OCI-LY7 (cell line): Measurements from ENCODE around the gene ZNF541. TPM values are rescaled to one million over a fixed set of nuclear protein-coding genes. Genes with fewer than 3 reads are reported as not detected.

ENCODE experiments used
- BruUV-seq: library from RNA; stranded (reverse); fragments of 400-500 nt; replicated peaks from 2 replicates; lab custom pipeline; 2021; lab: Mats Ljungman, UMichigan
- CTCF ChIA-PET: fragments of 300-600 bp; sonication (Branson Sonifier 250); formaldehyde crosslinking; loops from one replicate; lab custom pipeline; 2022; ENCODE audit warnings: antibody characterized with exemption; ENCODE audit not compliant: unreplicated experiment; lab: Charles Lee
- POLR2A ChIA-PET: fragments of 300-600 bp; sonication (Branson Sonifier 250); formaldehyde crosslinking; loops from one replicate; lab custom pipeline; 2022; ENCODE audit warnings: antibody characterized with exemption; lab: Charles Lee
- DNase-seq: peaks from one replicate; pipeline ENCODE4 v3.0.0-alpha.2; 2015; ENCODE audit warnings: low spot score
- H2AFZ ChIP-seq: fragments of 200-600 bp; sonication (generic), shearing (Covaris generic); 2 replicates; pipeline ENCODE4 v1.6.1; 2014; ENCODE audit warnings: mild to moderate bottlenecking, antibody characterized with exemption, low read length, moderate library complexity
- H3K27ac ChIP-seq: fragments of 200-600 bp; sonication (generic); 2 replicates; pipeline ENCODE4 v1.5.1; 2014; ENCODE audit warnings: mixed run types, low read depth, mild to moderate bottlenecking, moderate library complexity, low read length, inconsistent platforms; ENCODE audit not compliant: poor library complexity, severe bottlenecking
- H3K36me3 ChIP-seq: fragments of 200-600 bp; sonication (generic); 2 replicates; pipeline ENCODE4 v1.6.1; 2014; ENCODE audit warnings: mild to moderate bottlenecking, antibody characterized with exemption, low read length, moderate library complexity, mixed read lengths; ENCODE audit not compliant: insufficient read depth
- H3K4me1 ChIP-seq: fragments of 200-600 bp; sonication (generic); 2 replicates; pipeline ENCODE4 v1.5.1; 2014; ENCODE audit warnings: mild to moderate bottlenecking, low read length; ENCODE audit not compliant: insufficient read depth, poor library complexity, severe bottlenecking
- H3K4me2 ChIP-seq: fragments of 200-600 bp; sonication (generic); 2 replicates; pipeline ENCODE4 v1.6.1; 2014; ENCODE audit warnings: mild to moderate bottlenecking, low read length
- H3K4me3 ChIP-seq: fragments of 200-600 bp; sonication (generic); 2 replicates; pipeline ENCODE4 v1.5.1; 2014; ENCODE audit warnings: mild to moderate bottlenecking, low read depth, low read length; ENCODE audit not compliant: poor library complexity, severe bottlenecking
- H3K79me2 ChIP-seq: fragments of 200-600 bp; sonication (generic); 2 replicates; pipeline ENCODE4 v1.6.1; 2016; ENCODE audit warnings: low read depth, mild to moderate bottlenecking, low read length, moderate library complexity, mixed read lengths; ENCODE audit not compliant: insufficient read depth
- H3K9me2 ChIP-seq: fragments of 200-600 bp; sonication (generic); 2 replicates; pipeline ENCODE4 v1.6.1; 2016; ENCODE audit warnings: mild to moderate bottlenecking, low read length, mixed read lengths; ENCODE audit not compliant: insufficient read depth
- H3K9me3 ChIP-seq: fragments of 200-600 bp; sonication (generic); 2 replicates; pipeline ENCODE4 v1.6.1; 2014; ENCODE audit warnings: mild to moderate bottlenecking, mixed run types, low read length, mixed read lengths
- H4K20me1 ChIP-seq: fragments of 200-600 bp; sonication (generic); 2 replicates; pipeline ENCODE4 v1.6.1; 2014; ENCODE audit warnings: mild to moderate bottlenecking, antibody characterized with exemption, low read length, moderate library complexity, mixed read lengths; ENCODE audit not compliant: insufficient read depth
- CTCF ChIP-seq: fragments of 200-600 bp; sonication (generic); conservative IDR thresholded peaks from 2 replicates; pipeline ENCODE4 v1.5.1; 2014; ENCODE audit warnings: mild to moderate bottlenecking, antibody characterized with exemption, low read length, moderate library complexity, mixed read lengths
- EZH2phosphoT487 ChIP-seq: fragments of 200-600 bp; sonication (generic); IDR thresholded peaks from 2 replicates; pipeline ENCODE4 v1.6.1; 2018; ENCODE audit warnings: low read depth, borderline replicate concordance, mild to moderate bottlenecking, mixed run types, antibody characterized with exemption, low read length, moderate library complexity, mixed read lengths
- intact Hi-C: fragments of 100-400 bp; cut with micrococcal nuclease; formaldehyde crosslinking; loops from one replicate; pipeline ENCODE4 v1.10.0; 2022; ENCODE audit not compliant: unreplicated experiment
- total RNA-seq, 2 experiments: library from RNA; depleted of rRNA in 1 of 2; stranded (reverse); fragments of >200 nt in 1 of 2; shearing (Covaris generic) in 1 of 2; gene quantifications; 2 replicates each; pipeline ENCODE4 v1.2.3, GENCODE V29; 2014 to 2022

ZNF541 gene
- total RNA-seq, 2 experiments from 2014 or later, result not detected

- BruUV-seq, result no TSS peak
- no peaks in the 10 kb centered on the region for H3K9me2 ChIP-seq
- H3K27ac ChIP-seq, result peak overlapping the region; percentile 76
- intact Hi-C loops, result loop anchor here (2.0 to 10.0 kb wide), 2 partner anchors 93 to 123 kb away; partner anchors contain the start of genes KPTN and NAPA
- peak overlapping the region; percentile 32; the same call in 1 of the 2 replicates for H2AFZ ChIP-seq
- ChIA-PET CTCF (interaction anchor here (0.6 kb wide), 1 partner anchor 89 kb away, joined by 3 read pairs; no protein-coding TSS in a partner anchor), POLR2A (interaction anchor here (1.4 kb wide), 1 partner anchor 10 kb away, joined by 4 read pairs; no protein-coding TSS in a partner anchor)
- H3K9me3 ChIP-seq, result no peaks in the 10 kb centered on the region
- DNase-seq, result peak; percentile 95
- TF ChIP-seq CTCF (no peak; the same call in 1 of the 2 replicates), EZH2phosphoT487 (no peak)
- peak overlapping the region; percentile 93 for H3K4me3 ChIP-seq
- H3K79me2 ChIP-seq, result peaks cover 52% of the 10 kb centered on the region; the same call in 1 of the 2 replicates
- H4K20me1 ChIP-seq, result no peaks in the 10 kb centered on the region
- H3K4me1 ChIP-seq, result peaks cover 27% of the 10 kb centered on the region
- H3K36me3 ChIP-seq, result peaks cover 5% of the 10 kb centered on the region; the same call in 1 of the 2 replicates
- H3K4me2 ChIP-seq, result peak overlapping the region; percentile 87
Observed at GRCh38 chr19:47608074-47608918, 35.3 kb upstream of the ZNF541 start.

GRCh38 chr19:47607564-47608073 is 34.7 kb upstream of the ZNF541 start:
- ChIA-PET CTCF (no interaction called here), POLR2A (interaction anchor here (0.9 to 1.4 kb wide), 2 partner anchors 9 to 11 kb away, joined by 3 to 4 read pairs; no protein-coding TSS in a partner anchor)
- Histone ChIP-seq H3K27ac (peak overlapping the region; percentile 76), H3K4me3 (peak overlapping the region; percentile 93), H2AFZ (no peak overlapping the region; the same call in 1 of the 2 replicates), H3K4me1 (peaks cover 27% of the 10 kb centered on the region), H3K36me3 (peaks cover 5% of the 10 kb centered on the region; the same call in 1 of the 2 replicates), H3K79me2 (peaks cover 48% of the 10 kb centered on the region; the same call in 1 of the 2 replicates), H3K4me2 (peak overlapping the region; percentile 87), H4K20me1 (no peaks in the 10 kb centered on the region), H3K9me3 (no peaks in the 10 kb centered on the region), H3K9me2 (no peaks in the 10 kb centered on the region)
- BruUV-seq, result no TSS peak
- no peak for DNase-seq
- TF ChIP-seq CTCF, result 0 out of 2 replicates have a peak, but pooled peaks have one; percentile 31
- no peak for TF ChIP-seq EZH2phosphoT487
- intact Hi-C loops, result loop anchor here (2.0 to 10.0 kb wide), 2 partner anchors 93 to 123 kb away; partner anchors contain the start of genes KPTN and NAPA
